ENCODE measurements around the gene IMPDH1. TPM values are rescaled to one million over a fixed set of nuclear protein-coding genes. Genes with fewer than 3 reads are reported as not detected.

The IMPDH1 gene
- total and polyA plus RNA-seq, 9 of the 15 experiments (the other 6 are each of a cell fraction or from before 2014, with no cell fraction given) = 0.80 to 118 (median 64.3) TPM

DNA sequence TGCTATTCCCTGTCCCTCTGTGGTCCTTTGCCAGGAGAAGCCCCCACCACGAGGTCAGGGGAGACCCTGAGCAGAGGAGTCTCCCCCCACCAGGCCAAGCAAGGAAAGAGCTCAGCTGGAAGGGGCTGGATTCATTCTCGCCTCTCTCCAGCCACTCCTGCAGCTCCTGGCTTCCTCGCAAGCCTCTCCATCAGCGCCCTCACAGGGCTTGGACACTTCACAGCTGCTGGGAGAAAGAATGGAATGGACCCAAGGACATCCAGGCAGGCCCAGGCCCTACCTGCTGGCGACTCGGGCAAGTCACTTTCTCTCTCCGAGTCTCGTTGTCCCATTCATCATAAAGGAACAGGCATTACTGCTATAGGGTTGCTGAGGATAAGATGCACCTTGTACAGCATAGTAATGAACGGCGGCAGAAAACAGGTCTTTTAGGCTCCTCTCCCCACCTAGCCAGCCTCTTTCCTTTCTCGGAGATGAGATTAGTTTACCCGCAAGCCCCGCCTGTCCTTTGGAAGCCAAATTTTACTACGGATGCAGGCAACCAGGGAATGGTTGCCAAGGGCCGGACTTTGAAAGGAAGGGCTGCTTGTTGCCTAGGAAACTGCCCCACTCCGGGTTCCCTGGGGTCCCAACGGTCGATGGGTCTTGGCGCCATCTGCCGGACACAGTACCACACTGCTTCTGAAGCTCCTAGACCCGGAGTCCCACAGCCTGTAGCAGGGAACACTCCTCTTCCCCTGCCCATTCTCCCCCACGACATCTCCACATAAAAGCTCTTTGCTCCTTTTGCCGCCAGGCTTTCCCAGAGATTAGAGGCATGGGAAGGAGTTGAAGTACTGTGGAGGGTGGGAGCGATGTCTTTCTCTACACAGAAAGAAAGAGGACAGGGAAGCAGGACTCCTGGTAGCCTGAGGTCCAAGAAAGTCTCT is 22.3 kb downstream of the IMPDH1 start:
- FAIRE-seq (peak; percentile 90), DNase-seq (ENCODE audit: extremely low read depth in 1 of 4, low spot score in 3 of 4) (peak; percentile 88 to 97 (median 96))
- peak overlapping the region; percentile 27; the same call in 1 of the 2 replicates for H2AFZ ChIP-seq (ENCODE audit: low read depth, low read length)
- TF ChIP-seq OTX1 (CRISPR knock-in tag; IDR thresholded peaks at IDR 0.05) (peak; percentile 43; the same call in 1 of the 2 replicates), STAG1 (CRISPR knock-in tag; IDR thresholded peaks at IDR 0.05; ENCODE audit: borderline replicate concordance) (peak; percentile 69; the same call in 1 of the 2 replicates), ARID2 (IDR thresholded peaks at IDR 0.05) (0 out of 2 replicates have a peak, but pooled peaks have one; percentile 50), MEF2D (tag; conservative IDR thresholded peaks at IDR 0.05; ENCODE audit: low read depth) (no peak), ZNF311 (CRISPR knock-in tag; IDR thresholded peaks at IDR 0.05) (no peak), NFE2L1 (tag; IDR thresholded peaks at IDR 0.05; ENCODE audit: borderline replicate concordance, low read depth) (no peak), BRF1 (IDR thresholded peaks at IDR 0.05; ENCODE audit: borderline replicate concordance, extremely low read depth, insufficient read length) (no peak), ZBTB7A (IDR thresholded peaks at IDR 0.05; ENCODE audit: borderline replicate concordance, control insufficient read depth, low read depth, low read length) (peak; percentile 71), ZNF263 (CRISPR knock-in tag; IDR thresholded peaks at IDR 0.05; ENCODE audit: borderline replicate concordance) (no peak), NEUROD1 (IDR thresholded peaks at IDR 0.05; ENCODE audit: borderline replicate concordance, low read depth, low read length, partially characterized antibody) (peak; percentile 50), SIN3B (IDR thresholded peaks at IDR 0.05; ENCODE audit: low read depth) (no peak), XRCC5 (IDR thresholded peaks at IDR 0.05; ENCODE audit: low read depth, low read length) (peak; percentile 51; the same call in 1 of the 2 replicates), ZNF764 (CRISPR knock-in tag; IDR thresholded peaks at IDR 0.05; ENCODE audit: low read depth) (no peak), CTBP1 (IDR thresholded peaks at IDR 0.05; ENCODE audit: borderline replicate concordance) (peak; percentile 23; the same call in 1 of the 2 replicates), RFX5 (IDR thresholded peaks at IDR 0.05; ENCODE audit: low read depth, low read length) (0 out of 2 replicates have a peak, but pooled peaks have one; percentile 24)
- TF ChIP-seq, protein P1, sequence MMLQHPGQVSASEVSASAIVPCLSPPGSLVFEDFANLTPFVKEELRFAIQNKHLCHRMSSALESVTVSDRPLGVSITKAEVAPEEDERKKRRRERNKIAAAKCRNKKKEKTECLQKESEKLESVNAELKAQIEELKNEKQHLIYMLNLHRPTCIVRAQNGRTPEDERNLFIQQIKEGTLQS (IDR thresholded peaks at IDR 0.05) = no peak
- TF ChIP-seq, protein P1 (CRISPR knock-in tag; conservative IDR thresholded peaks at IDR 0.05) = 0 out of 2 replicates have a peak, but pooled peaks have one; percentile 60
- TF ChIP-seq, protein P2, sequence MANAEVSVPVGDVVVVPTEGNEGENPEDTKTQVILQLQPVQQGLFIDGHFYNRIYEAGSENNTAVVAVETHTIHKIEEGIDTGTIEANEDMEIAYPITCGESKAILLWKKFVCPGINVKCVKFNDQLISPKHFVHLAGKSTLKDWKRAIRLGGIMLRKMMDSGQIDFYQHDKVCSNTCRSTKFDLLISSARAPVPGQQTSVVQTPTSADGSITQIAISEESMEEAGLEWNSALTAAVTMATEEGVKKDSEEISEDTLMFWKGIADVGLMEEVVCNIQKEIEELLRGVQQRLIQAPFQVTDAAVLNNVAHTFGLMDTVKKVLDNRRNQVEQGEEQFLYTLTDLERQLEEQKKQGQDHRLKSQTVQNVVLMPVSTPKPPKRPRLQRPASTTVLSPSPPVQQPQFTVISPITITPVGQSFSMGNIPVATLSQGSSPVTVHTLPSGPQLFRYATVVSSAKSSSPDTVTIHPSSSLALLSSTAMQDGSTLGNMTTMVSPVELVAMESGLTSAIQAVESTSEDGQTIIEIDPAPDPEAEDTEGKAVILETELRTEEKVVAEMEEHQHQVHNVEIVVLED (CRISPR knock-in tag; IDR thresholded peaks at IDR 0.05) = 0 out of 2 replicates have a peak, but pooled peaks have one; percentile 8

More for the DNA sequence above, 22.3 kb downstream of the IMPDH1 start:
- no peak overlapping the region for H3K27ac ChIP-seq (ENCODE audit: extremely low read depth, low read depth, low read length)
- intact Hi-C loops (cut with micrococcal nuclease) (loop anchor here (1.0 to 10.0 kb wide), 2 partner anchors 40 to 153 kb away; no protein-coding TSS in a partner anchor), in situ Hi-C loops (cut with MboI) (no loop called here)
- H3K27me3 ChIP-seq (ENCODE audit: control insufficient read depth in 2 of 2, insufficient read depth in 2 of 2, low read length in 2 of 2) = no peaks in the 10 kb centered on the region
- ATAC-seq = peak; percentile 92
- peak overlapping the region in 1 of 2 experiments; percentile 27; a peak in 1 of 4 replicates for H3K9ac ChIP-seq (ENCODE audit: insufficient read depth in 1 of 2, low read depth in 2 of 2, low read length in 2 of 2)
- CTCF ChIA-PET (ENCODE audit: low intra/inter-chr PET ratio) = interaction anchor here (0.6 to 3.9 kb wide), 7 partner anchors 37 to 830 kb away, joined by 3 to 81 read pairs (median 3); no protein-coding TSS in a partner anchor
- H3K9me3 ChIP-seq (replicated peaks; ENCODE audit: control insufficient read depth, insufficient read depth, low read depth, low read length) = no peaks in the 10 kb centered on the region
- peaks cover 5 to 20% of the 10 kb centered on the region in 2 experiments; a peak in 4 of 5 replicates for H3K4me1 ChIP-seq (replicated peaks in 1 of 2; ENCODE audit: control insufficient read depth in 2 of 2, insufficient read depth in 2 of 2, low read length in 2 of 2)
- H4K20me1 ChIP-seq (replicated peaks; ENCODE audit: control insufficient read depth, insufficient read depth, low read length) = 0 out of 2 replicates have a peak, but pooled peaks cover 16% of the 10 kb centered on the region
- WGBS (ENCODE audit: insufficient coverage, low coverage, missing lambda C conversion rate) = 14% methylated on average over 24 of the region's 24 CpGs
- no TSS peak for BruUV-seq (replicated peaks)
- POLR2A ChIA-PET = interaction anchor here (0.6 to 2.3 kb wide), 11 partner anchors 10 to 771 kb away, joined by 3 to 14 read pairs (median 4); partner anchors contain the start of gene RBM28
- peaks cover 5% of the 10 kb centered on the region; the same call in 1 of the 3 replicates for H3K36me3 ChIP-seq (ENCODE audit: control insufficient read depth, insufficient read depth, low read length)
- peaks cover 3% of the 10 kb centered on the region for H3K9me1 ChIP-seq (ENCODE audit: control insufficient read depth, insufficient read depth, low read length)
- no peaks in the 10 kb centered on the region for H3K79me2 ChIP-seq (ENCODE audit: control insufficient read depth, insufficient read depth, low read length)
- H3K4me2 ChIP-seq (ENCODE audit: insufficient read depth, low read length) = no peak overlapping the region
- no peak overlapping the region for H3K4me3 ChIP-seq
